Raji (cell line): ENCODE results near the gene FADS6.

Source experiments
- POLR2A ChIP-seq: IDR thresholded peaks from 2 replicates; pipeline ENCODE4 v1.6.1; 2011; ENCODE audit warnings: low read depth, low read length, control low read depth; ENCODE audit not compliant: insufficient read depth

The FADS6 gene

DNA sequence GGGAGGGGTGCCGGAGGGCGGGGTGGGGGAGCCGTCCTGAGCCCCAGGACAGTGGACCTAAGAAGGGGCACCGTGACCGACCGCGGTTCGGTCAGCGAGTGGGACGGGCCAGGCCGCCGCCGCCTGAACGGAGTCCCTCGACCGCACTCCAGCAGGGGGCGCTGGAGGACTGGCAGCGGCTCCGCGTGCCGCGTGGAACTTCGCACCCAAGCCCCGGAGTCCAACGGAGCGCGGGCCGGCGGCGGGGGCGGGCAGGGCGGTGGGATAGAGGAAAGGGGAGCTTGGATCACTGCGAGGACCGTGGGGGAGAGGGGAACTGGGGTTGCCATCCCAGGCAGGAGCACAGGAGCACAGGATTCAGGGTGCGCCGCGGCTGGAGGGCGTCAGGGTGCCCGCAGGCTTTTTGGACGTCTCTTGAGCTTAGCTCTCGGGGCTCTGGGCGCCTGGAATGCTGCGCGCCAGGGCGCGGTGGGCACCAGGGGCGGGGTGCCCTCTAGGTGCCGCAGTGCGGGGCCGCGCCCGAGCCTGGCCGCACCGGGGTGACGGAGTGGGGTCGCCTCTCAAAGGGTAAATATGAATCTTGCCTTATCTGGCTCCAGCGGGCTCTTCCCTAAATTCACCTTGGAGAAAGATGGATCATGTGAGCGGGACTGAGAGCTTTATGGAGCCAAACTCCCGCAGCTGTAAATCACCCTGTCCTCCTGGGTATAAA lies 30.3 kb upstream of the FADS6 start:
- TF ChIP-seq POLR2A, result no peak

GRCh38 chr17:74922694-74923537 lies 29.5 kb upstream of the FADS6 start, which contains the start of gene USH1G:
Gene USH1G (minus strand): TSS chr17:74923255. CDS start chr17:74923073, 182 bp downstream.
- no peak for TF ChIP-seq POLR2A

DNA sequence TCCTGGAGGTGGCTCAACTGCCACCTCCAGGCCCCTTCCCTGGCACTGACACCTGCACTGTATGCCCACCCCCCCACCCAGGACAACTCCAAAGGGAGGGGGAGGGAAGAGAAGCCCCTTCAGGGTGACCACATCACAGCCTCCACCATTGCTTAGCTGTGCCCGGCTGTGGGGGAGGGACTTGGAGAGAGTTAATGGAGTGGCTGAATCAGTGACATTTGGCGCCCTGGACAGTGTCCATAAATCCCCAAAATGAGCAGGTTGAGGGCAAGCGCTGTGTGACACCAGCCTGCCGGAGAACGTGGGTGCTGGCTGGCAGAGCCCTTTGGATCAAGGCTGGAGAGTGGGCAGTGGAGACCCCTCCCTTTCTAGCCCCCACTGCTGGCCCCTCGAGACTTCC lies 28.7 kb upstream of the FADS6 start:
- TF ChIP-seq POLR2A, result no peak

DNA sequence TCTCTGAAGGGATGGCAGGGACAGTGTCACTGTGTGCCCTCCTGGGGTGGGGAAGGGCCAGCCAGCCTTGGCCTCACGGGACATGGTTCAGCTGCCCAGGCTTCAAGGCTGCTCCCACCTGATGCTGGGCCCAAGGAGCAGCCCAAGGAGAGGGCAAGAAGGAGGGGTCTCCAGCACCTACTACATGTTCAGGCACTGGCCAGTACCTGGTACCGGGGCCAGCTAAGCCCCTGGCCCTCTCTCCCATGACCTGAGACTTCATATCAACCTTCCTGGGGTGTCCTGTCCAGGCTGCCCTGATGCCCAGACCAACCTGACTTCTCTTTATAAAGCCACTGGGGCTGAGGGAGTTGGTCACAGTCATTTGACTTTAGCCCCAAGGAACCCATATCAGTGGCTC lies 28.3 kb upstream of the FADS6 start:
- no peak for TF ChIP-seq POLR2A

- TF ChIP-seq POLR2A, result no peak
Observed at GRCh38 chr17:74921026-74921681, 27.7 kb upstream of the FADS6 start.

DNA sequence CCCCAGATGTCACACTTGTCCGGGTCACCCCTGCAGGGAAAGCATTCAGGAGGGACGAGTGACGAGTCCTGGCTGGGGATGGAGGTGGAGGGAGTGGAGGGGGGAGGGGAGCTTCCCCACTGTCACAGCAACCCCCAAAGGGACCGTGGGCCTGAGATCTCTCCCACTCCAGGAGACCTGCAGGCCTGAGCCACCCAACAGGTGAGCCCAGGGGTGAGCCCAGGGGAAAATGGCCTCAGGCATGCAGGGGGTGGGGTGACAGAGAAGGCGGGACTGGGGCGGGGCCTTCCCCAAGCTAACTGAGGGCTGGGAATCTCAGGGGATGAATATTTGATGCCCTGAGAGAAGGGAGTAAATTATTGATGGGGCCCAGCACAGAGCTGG lies 27.2 kb upstream of the FADS6 start:
- TF ChIP-seq POLR2A, result no peak

- TF ChIP-seq POLR2A, result no peak
Observed at GRCh38 chr17:74920306-74920620, 26.8 kb upstream of the FADS6 start.

GRCh38 chr17:74919440-74920305 lies 26.2 kb upstream of the FADS6 start:
- no peak for TF ChIP-seq POLR2A

DNA sequence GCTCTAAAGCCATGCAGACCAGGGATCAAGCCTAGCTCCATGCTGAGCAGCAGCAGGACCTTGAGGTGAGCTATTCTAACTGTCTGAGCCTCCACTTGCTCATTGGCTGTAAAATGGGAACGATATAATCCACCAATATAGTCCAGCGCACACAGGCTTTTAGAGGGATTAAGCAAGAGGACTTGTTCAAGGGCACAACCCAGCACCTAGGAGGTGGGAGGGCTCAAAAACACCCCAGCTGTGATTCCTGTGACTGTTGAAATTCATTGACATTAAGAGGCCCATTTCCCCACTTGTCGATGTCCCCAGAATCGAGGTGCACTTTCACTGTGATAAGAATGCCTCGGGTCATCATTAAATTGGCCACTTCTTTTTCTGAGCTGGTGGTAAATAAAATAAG lies 25.5 kb upstream of the FADS6 start:
- TF ChIP-seq POLR2A, result no peak

- no peak for TF ChIP-seq POLR2A
Observed at GRCh38 chr17:74917430-74917829, 24.0 kb upstream of the FADS6 start.

GRCh38 chr17:74916851-74917199 lies 23.4 kb upstream of the FADS6 start:
- no peak for TF ChIP-seq POLR2A

DNA sequence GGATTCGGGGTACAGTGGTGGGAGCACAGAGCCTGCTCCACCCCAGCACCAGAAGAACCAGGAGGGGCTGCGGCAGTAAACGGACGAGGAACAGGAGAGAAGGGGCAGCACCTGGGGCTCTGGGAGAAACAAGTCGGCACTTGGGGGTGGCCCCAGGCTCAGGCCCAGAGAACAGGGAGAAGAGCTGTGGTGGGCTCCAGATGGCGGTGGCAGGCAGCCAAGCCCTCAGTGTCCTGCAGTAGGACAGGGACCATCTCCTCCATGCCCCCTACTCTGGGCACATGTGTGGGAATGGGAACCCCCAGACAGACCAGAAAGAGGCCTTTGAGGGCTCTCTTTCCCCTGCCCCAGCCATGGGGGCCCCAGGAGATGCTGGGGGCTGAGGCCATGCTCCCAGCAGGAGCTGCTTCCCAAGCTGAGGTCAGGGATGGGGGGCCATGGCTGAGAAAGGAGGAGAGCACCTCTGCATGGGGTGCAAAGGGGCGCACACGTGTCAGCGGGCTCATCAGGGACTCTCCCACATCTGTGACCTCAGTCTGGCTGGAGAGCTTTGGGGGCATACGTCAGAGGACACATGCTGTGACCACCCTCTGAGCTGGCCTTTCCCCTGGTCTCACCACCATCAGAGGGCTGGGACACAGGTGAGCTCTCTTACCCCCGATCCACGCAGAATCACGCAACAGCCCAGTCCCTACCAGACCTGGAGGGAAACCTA lies 22.9 kb upstream of the FADS6 start:
- no peak for TF ChIP-seq POLR2A

DNA sequence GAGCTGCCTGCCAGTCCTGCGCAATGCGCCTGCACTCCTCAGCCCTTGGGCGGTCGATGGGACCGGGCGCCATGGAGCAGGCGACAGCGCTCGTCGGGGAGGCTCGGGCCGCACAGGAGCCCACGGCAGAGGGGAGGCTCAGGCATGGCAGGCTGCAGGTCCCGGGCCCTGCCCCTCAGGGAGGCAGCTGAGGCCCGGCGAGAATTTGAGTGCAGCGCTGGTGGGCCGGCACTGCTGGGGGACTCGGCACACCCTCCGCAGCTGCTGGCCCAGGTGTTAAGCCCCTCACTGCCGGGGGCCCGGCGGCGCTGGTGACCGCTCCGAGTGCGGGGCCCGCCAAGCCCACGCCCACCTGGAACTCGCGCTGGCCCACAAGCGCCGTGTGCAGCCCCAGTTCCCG lies 13.6 kb upstream of the FADS6 start:
- no peak for TF ChIP-seq POLR2A

- TF ChIP-seq POLR2A, result no peak
Observed at GRCh38 chr17:74904687-74905409, 11.4 kb upstream of the FADS6 start.
